MM.1S (cell line): Measurements from ENCODE around the gene TRABD2B.

Experiments used
- EZH2 ChIP-seq: fragments of 300-600 bp; sonication (generic); optimal IDR thresholded peaks from 2 replicates; pipeline ENCODE3; 2017; ENCODE audit warnings: low read depth, mild to moderate bottlenecking, antibody characterized with exemption, low read length, mixed read lengths
- EZH2phosphoT487 ChIP-seq: fragments of 300-600 bp; sonication (generic); IDR thresholded peaks from 2 replicates; pipeline ENCODE4 v1.6.1; 2018; ENCODE audit warnings: antibody characterized with exemption, low read length
- TF ChIP-seq, protein P1 (sequence below): fragments of 300-600 bp; sonication (generic); IDR thresholded peaks from 2 replicates; pipeline ENCODE4 v1.5.1; 2016; ENCODE audit warnings: antibody characterized with exemption, low read length, mixed read lengths

DNA sequence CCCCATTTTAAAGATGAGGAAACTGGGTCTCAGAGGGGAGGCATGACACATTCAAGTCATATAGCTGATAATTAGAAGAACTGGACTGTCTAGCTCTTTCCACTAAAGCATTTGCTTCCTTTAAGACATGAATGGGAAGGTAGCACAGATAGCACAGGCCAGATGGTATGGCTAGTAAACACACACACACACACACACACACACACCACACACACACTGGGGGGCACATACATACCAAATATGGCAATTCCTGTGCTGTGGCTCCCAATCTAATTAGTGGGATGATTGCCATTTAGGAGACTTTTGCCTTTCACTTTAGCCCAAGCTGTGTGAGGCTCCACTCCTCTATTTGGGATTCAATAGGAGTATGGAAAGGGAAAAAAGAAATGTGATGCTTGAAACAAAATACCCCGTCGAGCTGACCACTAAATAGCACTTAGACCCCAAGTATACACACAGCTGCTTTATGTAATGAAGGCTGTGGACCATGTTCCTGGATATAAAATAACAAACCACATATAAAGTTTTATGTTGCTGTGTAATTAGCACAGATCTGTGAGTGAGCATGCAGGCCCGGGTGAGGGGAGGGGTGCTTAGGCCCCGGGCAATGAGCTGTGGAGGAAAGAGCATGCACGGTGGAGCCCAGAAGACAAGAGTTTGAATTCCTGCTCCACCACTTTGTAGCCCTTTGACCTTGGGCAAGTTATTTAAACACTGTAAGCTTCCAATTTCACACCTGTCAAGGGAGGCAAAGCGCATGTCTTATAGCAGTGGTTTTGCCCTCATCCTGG is 6.8 kb upstream of the TRABD2B start:
- TF ChIP-seq, protein P1, sequence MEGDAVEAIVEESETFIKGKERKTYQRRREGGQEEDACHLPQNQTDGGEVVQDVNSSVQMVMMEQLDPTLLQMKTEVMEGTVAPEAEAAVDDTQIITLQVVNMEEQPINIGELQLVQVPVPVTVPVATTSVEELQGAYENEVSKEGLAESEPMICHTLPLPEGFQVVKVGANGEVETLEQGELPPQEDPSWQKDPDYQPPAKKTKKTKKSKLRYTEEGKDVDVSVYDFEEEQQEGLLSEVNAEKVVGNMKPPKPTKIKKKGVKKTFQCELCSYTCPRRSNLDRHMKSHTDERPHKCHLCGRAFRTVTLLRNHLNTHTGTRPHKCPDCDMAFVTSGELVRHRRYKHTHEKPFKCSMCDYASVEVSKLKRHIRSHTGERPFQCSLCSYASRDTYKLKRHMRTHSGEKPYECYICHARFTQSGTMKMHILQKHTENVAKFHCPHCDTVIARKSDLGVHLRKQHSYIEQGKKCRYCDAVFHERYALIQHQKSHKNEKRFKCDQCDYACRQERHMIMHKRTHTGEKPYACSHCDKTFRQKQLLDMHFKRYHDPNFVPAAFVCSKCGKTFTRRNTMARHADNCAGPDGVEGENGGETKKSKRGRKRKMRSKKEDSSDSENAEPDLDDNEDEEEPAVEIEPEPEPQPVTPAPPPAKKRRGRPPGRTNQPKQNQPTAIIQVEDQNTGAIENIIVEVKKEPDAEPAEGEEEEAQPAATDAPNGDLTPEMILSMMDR: no peak
- TF ChIP-seq EZH2phosphoT487 (no peak), EZH2 (no peak)
